HL-60 (cell line): ENCODE results near the gene WDFY1.

Experiments used
- CTCF ChIP-seq: IDR thresholded peaks from one replicate; pipeline ENCODE4 v1.5.1; 2011; ENCODE audit warnings: low read length, control low read depth, inconsistent platforms; ENCODE audit not compliant: insufficient read depth
- GABPA ChIP-seq: IDR thresholded peaks from 2 replicates; pipeline ENCODE4 v1.6.1; 2012; ENCODE audit warnings: low read depth
- POLR2AphosphoS5 ChIP-seq: IDR thresholded peaks from 2 replicates; pipeline ENCODE4 v1.6.1; 2012; ENCODE audit warnings: low read depth
- SPI1 ChIP-seq: IDR thresholded peaks from 2 replicates; pipeline ENCODE4 v1.6.1; 2012; ENCODE audit warnings: low read depth, mild to moderate bottlenecking, borderline replicate concordance

- no peak for TF ChIP-seq POLR2AphosphoS5
- peak; percentile 69 for TF ChIP-seq CTCF
- TF ChIP-seq GABPA = no peak
- no peak for TF ChIP-seq SPI1
Observed at GRCh38 chr2:223993634-223994232, 48.6 kb upstream of the WDFY1 start.
